ENCODE data around the gene H2AZ2. TPM values are rescaled to one million over a fixed set of nuclear protein-coding genes. Genes with fewer than 3 reads are reported as not detected.

The H2AZ2 gene
- total RNA-seq, 1 donor from 2014 or later = 156 TPM

DNA sequence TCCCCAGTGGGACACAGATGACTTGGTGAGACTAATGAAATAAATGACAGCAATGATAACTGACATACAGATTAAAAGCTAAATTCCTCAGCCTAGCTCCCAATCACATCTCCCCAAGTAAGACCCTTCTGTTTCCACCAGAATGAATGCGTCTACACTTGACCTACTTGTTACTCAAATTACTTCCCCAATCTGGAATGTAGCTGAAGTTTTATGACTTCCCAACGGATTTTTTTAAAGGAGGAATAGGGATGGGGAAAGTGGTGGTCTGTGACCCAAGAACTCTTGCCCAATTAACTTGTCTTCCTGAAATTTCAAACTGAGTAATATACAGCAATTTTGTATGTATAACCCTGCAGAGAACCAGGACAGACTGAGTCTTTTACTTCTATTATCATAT lies 9.1 kb downstream of the H2AZ2 start:
- H3K4me3 Mint-ChIP-seq = no peak overlapping the region
- no peak for TF ChIP-seq CTCF (IDR thresholded peaks at IDR 0.05; ENCODE audit: unreplicated experiment)
- no peak for DNase-seq (ENCODE audit: low spot score in 2 of 2, unreplicated experiment in 2 of 2)
- H3K4me1 Mint-ChIP-seq = no peaks in the 10 kb centered on the region
- H3K27me3 Mint-ChIP-seq (ENCODE audit: low read depth) = no peaks in the 10 kb centered on the region
- H3K36me3 Mint-ChIP-seq = peaks cover 31% of the 10 kb centered on the region
- no peaks in the 10 kb centered on the region for H3K9me3 Mint-ChIP-seq
- H3K27ac Mint-ChIP-seq = peak overlapping the region; percentile 22

- H3K36me3 Mint-ChIP-seq = peaks cover 21% of the 10 kb centered on the region
- DNase-seq (ENCODE audit: low spot score in 2 of 2, unreplicated experiment in 2 of 2) = no peak
- no peaks in the 10 kb centered on the region for H3K9me3 Mint-ChIP-seq
- no peak overlapping the region for H3K4me3 Mint-ChIP-seq
- H3K27ac Mint-ChIP-seq = peak overlapping the region; percentile 64
- H3K4me1 Mint-ChIP-seq = no peaks in the 10 kb centered on the region
- H3K27me3 Mint-ChIP-seq (ENCODE audit: low read depth) = no peaks in the 10 kb centered on the region
- TF ChIP-seq CTCF (IDR thresholded peaks at IDR 0.05; ENCODE audit: unreplicated experiment) = no peak
These were observed 20.3 kb downstream of the H2AZ2 start for GRCh38 chr7:44827567-44827966.

- TF ChIP-seq CTCF (IDR thresholded peaks at IDR 0.05; ENCODE audit: unreplicated experiment) = no peak
- no peaks in the 10 kb centered on the region for H3K9me3 Mint-ChIP-seq
- no peak for DNase-seq (ENCODE audit: low spot score in 2 of 2, unreplicated experiment in 2 of 2)
- no peak overlapping the region for H3K27ac Mint-ChIP-seq
- H3K4me1 Mint-ChIP-seq = no peaks in the 10 kb centered on the region
- H3K4me3 Mint-ChIP-seq = no peak overlapping the region
- peaks cover 12% of the 10 kb centered on the region for H3K36me3 Mint-ChIP-seq
- H3K27me3 Mint-ChIP-seq (ENCODE audit: low read depth) = no peaks in the 10 kb centered on the region
These were observed 22.9 kb downstream of the H2AZ2 start for GRCh38 chr7:44824894-44825526.

GRCh38 chr7:44823255-44823781 lies 24.6 kb downstream of the H2AZ2 start:
- H3K4me3 Mint-ChIP-seq = no peak overlapping the region
- no peak for TF ChIP-seq CTCF (IDR thresholded peaks at IDR 0.05; ENCODE audit: unreplicated experiment)

GRCh38 chr7:44819292-44819691 lies 28.6 kb downstream of the H2AZ2 start:
- Mint-ChIP-seq H3K27ac (no peak overlapping the region), H3K27me3 (ENCODE audit: low read depth) (no peaks in the 10 kb centered on the region), H3K4me3 (no peak overlapping the region), H3K36me3 (peaks cover 1% of the 10 kb centered on the region), H3K9me3 (no peaks in the 10 kb centered on the region), H3K4me1 (no peaks in the 10 kb centered on the region)
- no peak for TF ChIP-seq CTCF (IDR thresholded peaks at IDR 0.05; ENCODE audit: unreplicated experiment)
- no peak for DNase-seq (ENCODE audit: low spot score in 2 of 2, unreplicated experiment in 2 of 2)

More at GRCh38 chr7:44823255-44823781, 24.6 kb downstream of the H2AZ2 start:
- Mint-ChIP-seq H3K9me3 (no peaks in the 10 kb centered on the region), H3K4me1 (no peaks in the 10 kb centered on the region), H3K27ac (peak overlapping the region; percentile 2), H3K27me3 (ENCODE audit: low read depth) (no peaks in the 10 kb centered on the region), H3K36me3 (peaks cover 11% of the 10 kb centered on the region)
- no peak for DNase-seq (ENCODE audit: low spot score in 2 of 2, unreplicated experiment in 2 of 2)
